GM21381 (cell line): ENCODE data around the gene NATD1.

Source experiments
- ATAC-seq: cut with Tn5 transposase; IDR thresholded peaks from one replicate; pipeline ENCODE4 v1.9.1; 2021; ENCODE audit warnings: mild to moderate bottlenecking, moderate library complexity; ENCODE audit not compliant: unreplicated experiment

NATD1 gene

DNA sequence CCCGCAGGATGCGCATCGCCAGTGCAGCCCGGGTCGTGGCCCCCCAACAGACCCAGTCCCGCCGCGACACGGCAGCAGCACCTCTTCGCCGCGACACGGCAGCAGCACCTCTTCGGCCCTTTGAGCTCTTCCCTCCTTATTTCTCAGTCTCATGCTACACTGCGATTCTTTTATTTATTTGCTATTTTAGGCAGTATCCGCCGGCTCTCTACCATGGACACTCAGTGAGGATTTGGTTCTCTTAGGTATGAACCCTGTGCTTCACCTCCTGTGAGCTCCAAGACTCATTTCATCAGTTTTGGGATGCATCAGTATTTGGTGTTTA is 23.0 kb upstream of the NATD1 start:
- no peak for ATAC-seq

DNA sequence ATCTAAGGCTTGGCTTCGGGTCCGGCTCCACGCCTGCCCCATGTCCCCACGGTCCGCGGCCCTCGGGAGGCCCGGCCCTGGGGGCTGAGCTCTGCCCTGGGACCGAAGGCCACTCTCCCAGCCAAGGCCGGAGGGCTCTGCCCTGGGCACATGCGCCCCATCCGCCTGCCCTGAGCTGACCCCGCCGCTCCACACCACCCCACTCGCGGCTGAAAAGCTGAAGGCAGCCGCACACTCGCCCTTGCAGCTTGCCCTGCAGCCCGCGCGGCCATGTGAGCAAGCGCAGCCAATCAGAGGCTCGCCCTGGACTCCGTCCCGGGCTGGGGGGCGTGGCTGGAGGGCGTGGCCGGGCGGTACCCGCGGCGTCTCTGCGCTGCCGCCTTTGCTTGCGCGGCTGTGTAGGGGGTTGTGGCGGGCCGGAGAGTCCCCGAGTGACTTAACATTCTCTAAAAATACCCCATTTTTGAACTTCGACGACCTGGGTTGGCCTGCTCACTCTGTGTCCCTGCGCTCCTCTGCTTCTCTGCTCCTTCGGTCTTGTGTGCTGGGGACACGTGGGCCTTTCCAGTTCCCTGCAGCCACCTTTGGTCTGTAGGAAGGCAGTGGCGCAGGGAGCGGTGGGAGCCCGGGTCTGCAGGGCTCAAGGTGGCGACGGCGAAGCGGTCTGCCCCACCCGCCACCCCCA is 22.5 kb upstream of the NATD1 start:
- peak; percentile 92 for ATAC-seq

DNA sequence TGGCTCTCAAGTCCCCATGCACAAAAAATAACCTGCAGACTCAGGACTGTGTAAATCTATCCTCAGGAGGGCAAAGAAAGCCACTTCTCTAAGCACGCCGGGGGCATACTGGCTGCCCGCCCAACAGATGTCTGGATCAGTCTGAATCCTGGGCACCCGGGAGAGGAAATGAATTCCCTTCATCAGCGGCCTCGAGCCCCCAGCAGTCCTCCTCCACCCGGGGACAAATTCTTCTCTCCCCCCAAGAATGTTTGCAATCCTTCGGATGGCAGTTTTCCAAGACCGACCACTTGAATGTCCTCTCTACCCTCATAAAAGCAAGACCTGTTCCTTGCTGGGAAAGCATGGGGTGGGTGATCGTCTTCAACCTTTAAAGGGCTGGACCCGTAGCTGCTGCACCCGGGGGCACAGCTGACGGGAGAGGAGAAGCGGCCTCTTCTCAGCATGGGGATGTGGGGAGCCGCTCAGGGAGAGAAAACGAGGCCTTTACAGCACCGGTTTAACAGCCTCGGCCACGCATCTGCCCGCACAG is 21.9 kb upstream of the NATD1 start:
- ATAC-seq: peak; percentile 6

DNA sequence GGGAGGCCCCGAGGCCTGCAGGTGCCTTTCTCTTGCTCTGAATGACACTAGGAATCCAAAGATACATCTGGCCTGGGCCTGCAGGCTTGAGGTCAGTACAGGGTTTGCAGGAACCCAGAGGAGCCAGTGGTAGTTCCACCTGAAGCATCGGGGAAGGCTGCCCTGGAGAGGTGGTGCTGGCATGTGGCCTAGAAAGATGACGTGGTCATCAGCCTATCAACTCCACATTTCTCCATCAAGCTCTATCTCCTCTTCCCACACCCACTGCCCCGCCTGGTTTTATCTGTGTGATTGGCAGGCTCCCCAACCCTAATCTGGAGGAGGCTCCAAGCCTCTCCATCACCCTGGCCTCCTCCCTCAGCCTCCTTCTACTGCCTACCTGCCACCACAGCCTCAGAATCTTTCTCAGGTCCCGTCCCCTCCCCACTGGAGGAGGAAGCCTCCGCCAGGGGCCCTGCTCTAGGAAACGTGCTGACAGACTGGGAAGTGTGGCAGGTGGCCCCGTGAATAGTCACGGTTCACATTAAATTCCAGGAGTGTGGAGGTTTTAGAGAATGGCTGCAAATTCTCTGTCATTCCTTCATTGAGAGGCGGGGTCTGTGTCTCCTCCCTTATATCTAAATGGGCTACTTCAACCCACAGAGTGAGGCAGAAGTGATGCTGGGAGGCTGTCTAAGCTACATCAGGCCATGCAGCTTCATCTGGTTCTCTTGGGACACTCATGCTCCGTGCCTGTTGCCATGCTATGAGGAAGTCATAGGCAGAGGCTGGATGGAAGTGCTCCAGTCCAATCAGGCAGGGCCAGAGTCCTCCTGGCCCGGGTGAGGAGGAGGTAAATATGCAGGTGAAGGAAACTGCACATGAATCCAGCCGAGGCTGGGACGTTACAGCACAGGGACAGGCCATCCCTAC is 19.9 kb upstream of the NATD1 start:
- no peak for ATAC-seq

DNA sequence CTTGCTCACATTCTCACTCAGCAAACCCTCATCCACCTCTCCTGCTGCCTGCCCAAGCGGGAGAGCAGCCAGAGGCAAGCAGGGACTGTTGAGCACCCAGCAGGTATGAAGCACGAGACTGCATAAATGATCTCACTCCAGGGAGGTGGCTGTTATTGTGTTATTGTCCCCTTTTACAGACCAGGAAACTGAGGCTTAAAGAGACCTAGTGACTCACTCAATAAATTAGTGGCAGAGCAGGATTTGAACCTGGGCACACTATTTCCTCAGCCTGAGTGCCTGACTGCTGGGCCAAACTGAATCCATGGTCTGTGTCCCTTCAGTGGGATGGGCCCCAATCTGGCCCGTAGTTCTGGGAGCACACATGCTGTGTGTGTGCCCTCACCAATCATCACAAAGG is 19.0 kb upstream of the NATD1 start:
- ATAC-seq: no peak

DNA sequence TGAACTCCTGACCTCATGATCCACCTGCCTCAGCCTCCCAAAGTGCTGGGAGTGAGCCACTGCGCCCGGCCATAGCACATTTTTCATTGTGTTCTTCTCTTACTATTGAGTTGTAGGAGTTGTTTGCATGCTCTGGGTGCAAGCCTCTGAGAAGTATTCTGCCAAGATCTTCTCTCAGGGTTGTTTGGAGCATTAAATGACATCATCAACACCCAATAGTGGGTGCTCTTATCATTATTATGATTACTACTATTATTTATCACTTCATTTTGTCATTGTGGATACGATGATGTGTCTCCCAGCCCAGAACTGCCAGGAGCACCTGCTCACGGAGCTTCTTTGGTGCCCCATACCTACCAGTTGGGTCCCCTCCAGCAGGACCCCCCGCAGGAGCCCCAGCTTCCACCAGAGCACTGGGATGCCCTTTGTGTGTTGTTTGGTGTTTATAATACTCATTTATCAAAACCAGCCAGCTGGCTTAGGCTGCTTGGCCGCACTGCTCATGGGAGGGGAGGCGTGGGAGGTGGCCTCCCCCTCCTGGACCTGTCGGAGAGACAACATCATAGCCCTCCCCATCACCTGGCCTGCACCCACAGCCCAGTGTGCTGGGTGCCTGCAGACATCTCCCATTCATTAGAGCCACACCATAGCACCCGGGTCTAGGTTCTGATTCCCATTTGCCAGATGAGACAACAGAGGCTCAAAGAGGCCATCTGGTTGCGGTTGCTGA is 18.4 kb upstream of the NATD1 start:
- no peak for ATAC-seq

DNA sequence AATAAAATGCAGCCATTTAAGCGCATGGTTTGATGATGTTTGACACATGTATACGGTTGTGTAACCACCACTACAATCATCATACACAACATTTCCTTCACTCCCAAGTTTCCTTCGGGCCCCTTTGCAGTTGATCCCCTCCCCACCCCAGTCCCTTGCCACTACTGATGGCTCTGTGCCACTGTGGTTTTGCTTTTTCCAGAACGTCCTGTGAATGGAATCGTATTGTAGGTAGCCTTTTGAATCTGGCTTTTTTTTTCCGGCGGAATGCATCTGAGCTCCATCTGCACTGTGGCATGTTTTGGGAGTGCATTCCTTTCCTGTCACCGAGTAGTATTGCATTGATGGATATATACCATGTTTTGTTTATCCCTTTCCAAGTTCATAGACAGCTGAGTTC is 16.2 kb upstream of the NATD1 start:
- no peak for ATAC-seq

DNA sequence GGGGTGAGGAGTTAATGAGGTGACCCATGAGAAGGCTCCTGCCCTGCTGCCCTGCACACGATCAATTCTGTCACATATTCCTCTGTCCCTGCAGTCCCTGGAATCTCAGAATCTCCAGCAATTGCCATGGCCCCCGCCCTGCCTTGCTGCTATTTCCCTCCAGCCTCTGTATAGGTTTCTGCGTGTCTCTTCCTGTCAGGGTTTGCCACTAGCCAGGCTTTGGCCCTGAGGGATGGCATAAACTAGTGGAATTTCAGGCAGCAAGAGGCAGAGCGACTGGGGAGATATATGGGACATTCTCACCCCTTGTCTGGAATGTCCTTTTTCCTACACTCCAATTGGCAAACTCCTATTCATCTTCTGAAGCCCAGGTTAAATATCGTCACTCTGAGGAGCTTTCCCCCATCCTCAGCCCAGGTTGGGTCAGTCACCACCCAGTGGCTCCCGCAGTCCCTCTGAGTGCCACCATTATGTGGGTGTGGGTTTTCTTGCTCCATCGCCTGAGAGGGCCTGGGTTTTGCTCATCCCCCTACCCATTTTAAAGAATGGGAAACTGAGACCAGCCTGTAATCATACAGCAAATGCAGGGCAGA is 15.5 kb upstream of the NATD1 start:
- no peak for ATAC-seq

DNA sequence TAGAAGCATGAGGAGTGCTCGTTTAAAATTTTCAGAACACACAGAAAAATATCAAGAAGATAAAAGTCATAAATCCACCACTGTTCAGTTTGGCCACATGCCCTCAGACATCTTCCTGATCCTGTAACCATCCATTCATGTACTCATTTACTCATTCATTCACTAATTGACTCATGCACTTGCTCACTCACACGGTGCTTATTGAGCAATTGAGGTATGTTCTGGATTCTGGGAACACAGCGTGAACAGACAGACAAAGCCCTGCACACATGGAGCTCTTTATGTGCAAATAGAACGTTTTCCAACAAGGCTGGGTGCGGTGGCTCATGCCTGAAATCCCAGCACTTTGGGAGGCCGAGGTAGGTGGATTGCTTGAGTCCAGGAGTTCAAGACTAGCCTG is 10.2 kb upstream of the NATD1 start:
- no peak for ATAC-seq

DNA sequence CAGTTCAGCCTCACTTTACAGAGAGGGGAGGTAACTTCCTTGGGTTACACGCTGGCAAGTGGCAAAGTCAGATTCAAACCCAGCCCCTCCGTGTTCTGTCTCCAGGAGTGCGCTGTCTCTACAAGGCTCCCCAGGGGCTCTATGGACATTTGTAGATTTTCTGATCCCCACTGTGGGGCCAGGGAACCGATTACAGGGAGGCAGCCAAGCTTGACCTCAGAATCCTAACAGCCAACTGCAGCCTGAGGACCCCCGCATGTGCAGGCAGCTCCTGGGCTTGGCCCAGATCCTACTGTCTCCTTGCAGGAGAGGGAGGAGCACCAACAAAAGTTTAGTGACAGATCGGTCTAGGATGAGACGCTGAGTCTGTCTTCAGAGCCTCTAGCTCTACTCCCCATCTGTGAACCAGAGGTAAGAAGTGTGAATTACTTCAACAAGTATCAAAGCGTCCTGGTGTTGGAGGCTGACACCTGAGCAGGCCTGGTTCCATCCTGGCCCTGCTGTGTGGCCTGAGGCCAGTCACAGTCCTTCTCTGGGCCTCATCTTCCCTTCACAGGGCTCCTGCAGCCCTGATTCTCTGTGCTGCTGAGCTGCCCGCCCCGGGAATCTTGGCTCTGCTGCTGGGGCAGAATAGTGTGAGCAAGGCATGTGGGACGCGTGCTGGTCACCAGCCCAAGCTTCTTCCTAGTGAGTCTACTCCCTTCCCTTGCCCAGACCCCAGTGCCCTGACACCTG is 9.2 kb upstream of the NATD1 start:
- no peak for ATAC-seq

DNA sequence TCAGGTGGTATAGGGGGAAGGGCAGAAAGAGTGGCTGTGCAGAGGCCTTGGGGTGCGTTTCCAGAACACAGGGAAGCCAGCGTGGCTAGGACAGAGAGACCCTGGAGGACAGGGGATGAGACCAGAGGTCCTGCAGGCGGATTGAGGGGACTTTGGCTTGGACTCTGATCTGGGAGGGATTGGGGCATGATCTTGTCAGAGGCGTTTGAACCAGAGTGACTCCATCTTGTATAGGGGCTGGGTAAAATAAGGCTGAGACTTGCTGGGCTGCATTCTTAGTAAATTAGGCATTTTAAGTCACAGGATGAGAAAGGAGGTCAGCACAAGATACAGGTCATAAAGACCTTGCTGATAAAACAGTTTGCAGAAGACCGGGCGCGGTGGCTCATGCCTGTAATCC is 5.4 kb upstream of the NATD1 start:
- no peak for ATAC-seq

DNA sequence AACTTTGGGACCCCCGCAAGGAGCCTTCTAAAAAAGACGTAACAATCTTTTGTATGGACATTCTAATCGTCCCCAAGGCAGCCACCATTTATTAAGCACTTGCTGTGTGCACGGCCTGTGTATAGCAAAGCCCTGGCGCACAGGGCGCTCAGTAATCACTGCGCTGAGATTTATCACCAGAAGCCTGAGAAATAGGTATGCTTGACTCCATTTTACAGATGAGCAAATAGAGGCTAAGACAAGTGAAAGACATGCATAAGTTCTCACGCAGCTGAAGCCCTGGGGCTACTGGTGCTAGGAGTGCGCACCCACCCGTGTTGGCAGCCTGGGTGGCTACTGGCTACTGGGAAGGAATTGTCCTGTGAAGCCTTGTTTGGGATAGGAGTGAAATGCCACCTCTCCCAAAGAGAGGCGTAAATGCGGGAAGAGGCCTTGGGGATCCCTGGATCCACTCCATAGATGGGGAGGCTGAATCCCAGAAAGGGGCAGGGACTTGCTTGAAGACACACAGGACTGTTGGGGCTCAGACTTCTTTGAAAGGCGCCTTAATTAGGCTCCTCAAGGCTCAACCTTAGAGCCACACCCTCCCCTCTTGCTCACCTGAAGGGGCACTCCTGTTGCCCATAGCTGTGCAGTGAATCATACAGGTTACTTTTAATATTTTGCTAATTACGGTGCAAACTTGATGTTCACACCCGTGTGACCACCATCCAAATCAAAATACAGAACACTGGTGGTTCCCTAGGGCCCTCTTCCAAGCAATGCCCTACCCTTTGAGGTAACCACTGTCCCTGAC is 634 bp upstream of the NATD1 start:
- peak; percentile 8 for ATAC-seq

DNA sequence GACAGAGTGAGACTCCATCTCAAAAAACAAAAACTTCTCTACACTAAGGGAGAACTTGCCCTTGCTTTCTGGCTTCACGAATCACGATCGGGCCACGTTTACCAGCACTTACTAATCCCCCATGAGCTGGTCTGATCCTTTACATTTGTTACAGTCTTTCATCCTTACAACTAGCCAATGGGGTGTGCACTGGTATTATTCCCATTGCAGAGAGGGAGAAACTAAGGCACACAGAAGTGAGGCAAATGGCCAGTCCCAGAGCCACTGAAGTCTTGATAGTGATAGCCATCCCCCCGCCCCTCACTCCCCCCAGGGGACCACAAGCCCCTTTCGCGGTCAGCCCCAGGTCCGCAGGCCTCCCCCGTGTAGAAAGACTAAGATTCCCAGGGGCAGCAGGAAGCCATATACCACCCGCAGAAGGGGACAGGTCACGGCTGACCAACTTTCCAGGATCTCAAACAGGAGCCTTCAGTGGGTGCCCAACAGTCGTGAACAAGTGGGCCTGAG is 868 bp downstream of the NATD1 start:
- no peak for ATAC-seq

DNA sequence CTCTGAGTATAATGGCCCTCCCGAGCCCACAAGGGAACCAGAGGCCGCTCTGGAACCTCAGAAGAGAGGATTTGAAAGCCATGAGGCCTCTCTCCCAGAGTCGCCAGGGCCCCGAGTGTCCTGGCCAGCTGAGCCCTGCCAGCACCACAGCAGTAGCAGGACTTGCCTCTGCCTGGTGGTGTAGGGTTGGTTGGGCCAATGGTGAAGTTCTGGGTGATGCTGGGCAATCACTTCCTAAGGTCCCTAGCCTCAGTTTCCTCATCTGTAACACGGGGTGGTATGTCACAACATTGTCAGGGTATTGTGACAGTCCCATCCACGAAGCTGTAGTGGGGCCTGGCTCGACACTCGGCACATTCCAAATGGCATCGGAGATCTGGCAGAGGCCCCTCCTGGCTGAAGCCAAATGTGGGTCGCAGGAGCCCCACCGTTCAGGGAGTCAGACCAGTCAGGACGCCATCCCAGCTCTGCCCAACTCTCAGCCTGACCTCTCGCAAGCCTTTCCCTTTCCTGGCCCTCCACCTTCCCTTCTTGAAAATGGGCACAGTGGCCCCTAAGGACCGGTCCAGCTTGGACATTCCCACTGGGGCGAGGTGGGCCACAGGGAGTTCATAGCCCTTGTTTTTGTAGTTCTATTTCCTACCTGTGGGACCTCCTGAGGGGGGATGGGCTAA is 1.7 kb downstream of the NATD1 start:
- ATAC-seq: no peak

DNA sequence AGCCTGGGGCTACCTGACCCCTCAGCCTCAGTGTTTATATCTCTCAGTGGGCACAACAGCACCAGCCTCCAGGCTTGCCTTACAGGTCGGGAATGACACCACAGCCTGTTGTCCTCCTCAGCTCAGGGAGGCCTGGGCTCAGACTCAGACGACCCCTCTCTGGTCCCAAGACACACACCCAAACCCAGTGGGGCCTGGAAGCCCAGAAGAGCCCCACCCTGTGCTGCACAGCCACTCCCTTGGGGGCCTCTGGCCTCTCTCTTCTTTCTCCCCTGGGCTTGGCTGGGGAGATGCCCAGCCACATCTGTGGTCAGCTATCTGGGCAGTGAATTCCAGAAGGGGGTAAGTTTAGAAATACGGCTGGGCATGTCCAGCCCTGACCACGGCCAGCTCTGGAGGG is 2.4 kb downstream of the NATD1 start:
- no peak for ATAC-seq

DNA sequence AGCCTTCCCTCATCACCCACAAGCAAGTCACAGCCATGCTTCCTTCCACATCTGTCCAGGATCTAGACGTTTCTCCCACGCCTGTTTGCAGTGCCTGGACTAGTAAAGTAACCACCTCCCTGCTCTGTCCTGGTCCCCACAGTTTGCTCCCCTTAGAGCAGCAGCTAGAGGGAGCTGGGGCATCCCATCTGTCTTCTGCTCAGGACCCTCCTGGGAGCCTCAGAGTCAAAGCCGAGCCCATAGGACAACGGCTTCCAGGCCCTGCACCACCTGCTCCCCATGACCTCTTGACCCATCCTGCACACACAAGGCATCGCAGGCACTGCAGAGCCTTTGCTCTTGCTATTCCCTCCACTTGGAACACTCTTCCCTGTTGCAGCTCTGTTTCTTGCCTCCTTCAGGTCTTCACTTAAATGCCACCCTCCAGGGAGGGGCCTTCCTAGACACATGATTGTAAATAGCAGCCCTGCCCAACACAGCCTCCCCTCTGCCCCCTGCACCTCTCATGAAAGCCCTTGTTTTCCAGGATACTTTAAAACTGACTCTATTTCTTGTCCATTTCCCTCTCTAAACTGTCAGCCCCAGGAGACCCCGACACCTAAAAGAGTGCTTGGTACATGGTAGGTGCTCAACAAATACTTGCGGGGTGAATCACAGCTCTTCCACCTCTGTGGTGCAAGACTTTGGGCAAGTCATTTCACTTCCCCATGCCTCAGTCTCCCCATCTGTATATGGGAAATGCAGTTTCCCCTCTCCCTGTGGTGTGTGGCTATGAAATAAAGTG is 3.1 kb downstream of the NATD1 start:
- ATAC-seq: no peak

DNA sequence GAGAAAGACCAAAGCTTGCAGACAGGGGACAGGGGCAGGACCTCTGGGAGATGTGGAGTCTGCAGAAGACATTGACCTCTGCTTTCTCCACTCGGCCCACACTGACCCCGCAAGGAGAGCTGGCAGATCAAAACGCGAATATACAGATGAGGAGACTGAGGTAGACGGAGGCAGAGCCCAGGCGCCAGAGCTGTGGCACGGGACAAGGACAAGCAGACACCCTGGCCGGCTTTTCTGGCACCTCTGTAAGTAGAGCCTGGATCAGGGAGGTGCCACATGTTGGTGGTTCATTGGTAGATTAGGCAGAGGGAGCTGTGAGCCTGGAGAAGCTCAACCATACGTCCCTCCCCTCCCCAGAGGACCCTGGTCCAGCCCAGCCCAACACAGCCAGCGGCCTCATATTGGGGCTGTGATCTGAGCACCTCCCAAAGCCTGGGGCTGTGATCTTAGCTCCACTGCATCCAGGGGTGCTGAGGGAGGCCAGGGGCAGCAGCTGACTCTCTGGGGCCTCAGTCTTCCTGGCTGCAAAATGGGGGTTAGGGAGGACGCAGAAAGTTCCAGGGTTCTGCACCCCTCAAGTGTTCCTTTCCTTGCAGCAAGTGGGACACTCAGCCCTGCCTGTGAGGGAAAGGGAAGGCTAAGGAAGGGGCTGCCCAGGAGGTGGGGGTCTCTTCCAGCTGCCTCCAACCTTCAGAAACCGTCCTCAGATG is 4.0 kb downstream of the NATD1 start:
- no peak for ATAC-seq

DNA sequence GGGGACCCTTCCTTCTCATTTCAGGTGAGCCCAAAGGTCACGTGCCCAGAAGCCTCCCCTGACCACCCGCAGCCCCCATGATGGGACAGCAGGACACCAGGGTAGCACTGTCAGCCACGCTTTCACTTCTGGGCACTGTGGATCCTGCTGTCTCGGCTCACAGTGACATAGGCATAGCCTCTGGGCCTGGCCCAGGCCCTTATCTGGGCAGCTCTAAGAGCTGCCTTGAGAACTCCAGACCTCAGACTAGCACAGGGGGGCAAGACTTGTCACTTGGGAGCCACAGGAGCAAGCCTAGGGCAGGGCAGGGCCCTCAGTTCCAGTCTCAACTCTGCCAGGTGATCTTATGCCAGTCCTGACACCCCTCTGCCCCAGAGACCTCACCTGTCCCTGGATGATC is 4.7 kb downstream of the NATD1 start:
- ATAC-seq: no peak
